ENCODE results near the gene RPL27.

- TF ChIP-seq CTCF (IDR thresholded peaks at IDR 0.05; ENCODE audit: insufficient read depth, low read depth, low read length) = no peak
- no peak for TF ChIP-seq EZH2 (IDR thresholded peaks at IDR 0.05; ENCODE audit: insufficient read depth, low read length)
These were observed 6.7 kb upstream of the RPL27 start for GRCh38 chr17:42991471-42991870.
